Fibroblast of lung (primary cell): Measurements from ENCODE around the gene IL15RA. TPM values are rescaled to one million over a fixed set of nuclear protein-coding genes. Genes with fewer than 3 reads are reported as not detected.

Source experiments
- DNase-seq, 2 donors: peaks; one replicate each; pipeline versions ENCODE4 v3.0.0 to v3.0.0-alpha.2; 2010; ENCODE audit warnings: low read depth in 2 of 2
- H2AFZ ChIP-seq: 2 replicates; pipeline ENCODE4 v1.5.1; 2012; ENCODE audit warnings: low read length, control low read depth, inconsistent platforms
- H3K27ac ChIP-seq: 2 replicates; pipeline ENCODE4 v1.5.1; 2011; ENCODE audit warnings: low read length, control low read depth; ENCODE audit not compliant: insufficient read depth
- H3K27me3 ChIP-seq: 2 replicates; pipeline ENCODE4 v1.5.1; 2011; ENCODE audit warnings: mild to moderate bottlenecking, low read length; ENCODE audit not compliant: control insufficient read depth, insufficient read depth
- H3K36me3 ChIP-seq: 2 replicates; pipeline ENCODE4 v1.5.1; 2011; ENCODE audit warnings: low read length; ENCODE audit not compliant: control insufficient read depth, insufficient read depth
- H3K4me1 ChIP-seq: 2 replicates; pipeline ENCODE4 v1.5.1; 2011; ENCODE audit warnings: low read length; ENCODE audit not compliant: control insufficient read depth, insufficient read depth; ENCODE audit errors: extremely low read depth
- H3K4me2 ChIP-seq: 2 replicates; pipeline ENCODE4 v1.5.1; 2011; ENCODE audit warnings: low read length, control low read depth; ENCODE audit not compliant: insufficient read depth; ENCODE audit errors: extremely low read depth
- H3K4me3 ChIP-seq, 4 experiments: fragments of 200-600 bp in 1 of 4; sonication (generic) in 1 of 4; replicated peaks in 1 of 4; 2 replicates each; pipeline ENCODE4 v1.5.1; 2011 to 2016; ENCODE audit warnings: low read length in 4 of 4, low read depth in 3 of 4, mild to moderate bottlenecking in 3 of 4, control low read depth in 2 of 4, inconsistent platforms in 1 of 4, mixed read lengths in 1 of 4; ENCODE audit not compliant: insufficient read depth in 1 of 4; ENCODE audit errors: control extremely low read depth in 1 of 4
- H3K79me2 ChIP-seq: 2 replicates; pipeline ENCODE4 v1.5.1; 2012; ENCODE audit warnings: mild to moderate bottlenecking, low read length, inconsistent platforms; ENCODE audit not compliant: control insufficient read depth, insufficient read depth
- H3K9ac ChIP-seq: 2 replicates; pipeline ENCODE4 v1.5.1; 2011; ENCODE audit warnings: mild to moderate bottlenecking, low read length, control low read depth; ENCODE audit not compliant: insufficient read depth
- H3K9me3 ChIP-seq: 2 replicates; pipeline ENCODE4 v1.5.1; 2012; ENCODE audit warnings: low read depth, low read length; ENCODE audit not compliant: control insufficient read depth, insufficient read depth
- H4K20me1 ChIP-seq: 2 replicates; pipeline ENCODE4 v1.5.1; 2011; ENCODE audit warnings: low read length; ENCODE audit not compliant: control insufficient read depth, insufficient read depth; ENCODE audit errors: extremely low read depth
- EZH2 ChIP-seq: IDR thresholded peaks from 2 replicates; pipeline ENCODE4 v1.5.1; 2012; ENCODE audit warnings: low read length, control low read depth, mild to moderate bottlenecking; ENCODE audit errors: missing control alignments
- polyA plus RNA-seq, 2 donors: library from polyadenylated mRNA; depleted of rRNA in 1 of 2; stranded (reverse) in 1 of 2; unstranded in 1 of 2; fragments of >200 nt; gene quantifications; 2 replicates each; pipeline ENCODE4 v1.2.1, GENCODE V29; 2011 to 2012; ENCODE audit warnings: missing spikeins in 1 of 2
- total RNA-seq: library from RNA; depleted of rRNA; stranded (reverse); fragments of >200 nt; gene quantifications from 2 replicates; pipeline ENCODE4 v1.2.1, GENCODE V29; 2014
- TF ChIP-seq, protein P1 (sequence below), 2 donors: IDR thresholded peaks in 1 of 2; conservative IDR thresholded peaks in 1 of 2; 1 replicate in 1 of 2; 2 replicates in 1 of 2; pipeline ENCODE4 v1.5.1; 2011 to 2012; ENCODE audit warnings: low read length in 2 of 2, control low read depth in 1 of 2, inconsistent platforms in 1 of 2, low read depth in 1 of 2, mild to moderate bottlenecking in 1 of 2

The IL15RA gene
- total and polyA plus RNA-seq, 2 donors (not counting 1 experiment from before 2014, with no cell fraction given): 5.9 to 13.7 TPM

- Histone ChIP-seq H4K20me1 (no peaks in the 10 kb centered on the region), H2AFZ (no peak overlapping the region), H3K4me3 (no peak overlapping the region), H3K27ac (no peak overlapping the region), H3K4me1 (no peaks in the 10 kb centered on the region), H3K79me2 (no peaks in the 10 kb centered on the region), H3K27me3 (no peaks in the 10 kb centered on the region), H3K9ac (no peak overlapping the region), H3K9me3 (no peaks in the 10 kb centered on the region), H3K4me2 (no peak overlapping the region), H3K36me3 (no peaks in the 10 kb centered on the region)
- no peak for TF ChIP-seq EZH2
- TF ChIP-seq, protein P1, sequence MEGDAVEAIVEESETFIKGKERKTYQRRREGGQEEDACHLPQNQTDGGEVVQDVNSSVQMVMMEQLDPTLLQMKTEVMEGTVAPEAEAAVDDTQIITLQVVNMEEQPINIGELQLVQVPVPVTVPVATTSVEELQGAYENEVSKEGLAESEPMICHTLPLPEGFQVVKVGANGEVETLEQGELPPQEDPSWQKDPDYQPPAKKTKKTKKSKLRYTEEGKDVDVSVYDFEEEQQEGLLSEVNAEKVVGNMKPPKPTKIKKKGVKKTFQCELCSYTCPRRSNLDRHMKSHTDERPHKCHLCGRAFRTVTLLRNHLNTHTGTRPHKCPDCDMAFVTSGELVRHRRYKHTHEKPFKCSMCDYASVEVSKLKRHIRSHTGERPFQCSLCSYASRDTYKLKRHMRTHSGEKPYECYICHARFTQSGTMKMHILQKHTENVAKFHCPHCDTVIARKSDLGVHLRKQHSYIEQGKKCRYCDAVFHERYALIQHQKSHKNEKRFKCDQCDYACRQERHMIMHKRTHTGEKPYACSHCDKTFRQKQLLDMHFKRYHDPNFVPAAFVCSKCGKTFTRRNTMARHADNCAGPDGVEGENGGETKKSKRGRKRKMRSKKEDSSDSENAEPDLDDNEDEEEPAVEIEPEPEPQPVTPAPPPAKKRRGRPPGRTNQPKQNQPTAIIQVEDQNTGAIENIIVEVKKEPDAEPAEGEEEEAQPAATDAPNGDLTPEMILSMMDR (conservative IDR thresholded peaks at IDR 0.05 in 1 of 2, IDR thresholded peaks at IDR 0.05 in 1 of 2; ENCODE audit: low read depth in 1 of 2, low read length in 2 of 2): no peak
- no peak for DNase-seq
Measured at GRCh38 chr10:5965266-5965665, 12.1 kb downstream of the IL15RA start.

DNA sequence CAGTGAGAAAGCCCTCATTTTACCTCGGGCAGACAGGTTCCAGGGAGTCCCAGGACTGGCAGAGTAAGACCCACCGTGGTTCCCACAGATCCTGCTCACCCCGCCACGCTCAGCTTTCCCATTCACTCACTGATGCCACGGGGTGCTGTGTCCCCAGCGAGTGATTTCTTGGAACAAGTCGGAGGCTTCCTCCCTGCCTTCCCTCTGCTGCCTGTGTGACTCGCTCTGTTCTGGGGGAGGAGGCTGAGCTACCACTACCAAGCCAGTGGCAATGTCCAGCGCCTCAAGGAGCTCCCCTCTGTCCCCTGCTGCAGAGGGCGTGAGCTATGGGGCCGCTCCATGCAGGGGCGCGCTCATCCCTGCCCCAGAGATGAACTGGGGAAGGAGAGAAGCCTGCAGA is 12.6 kb downstream of the IL15RA start:
- no peak overlapping the region for H3K9ac ChIP-seq
- no peak overlapping the region for H3K27ac ChIP-seq
- no peak overlapping the region for H2AFZ ChIP-seq

DNA sequence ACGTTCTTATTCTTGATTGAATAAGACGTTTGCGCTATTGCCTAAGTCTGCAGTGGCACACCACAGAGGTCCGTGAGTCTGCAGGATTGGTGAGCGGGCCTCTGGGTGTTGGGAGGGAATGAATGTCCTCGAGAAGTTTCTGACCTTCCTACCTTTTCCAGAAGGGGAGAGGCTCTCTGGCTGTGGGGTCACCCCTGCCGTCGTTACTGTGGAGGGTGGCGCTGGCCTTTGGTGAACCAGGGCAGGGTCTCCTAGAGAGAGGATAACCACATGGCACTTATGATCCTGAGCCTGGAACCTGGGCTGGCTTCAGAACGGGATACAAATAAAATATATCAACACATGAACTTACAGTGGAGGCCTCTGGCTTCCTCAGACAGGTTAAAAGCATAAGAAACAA is 13.8 kb downstream of the IL15RA start:
- no peaks in the 10 kb centered on the region for H3K4me1 ChIP-seq
- no peak overlapping the region for H3K9ac ChIP-seq
- H4K20me1 ChIP-seq: no peaks in the 10 kb centered on the region
- DNase-seq: no peak
- no peak overlapping the region for H3K4me3 ChIP-seq
- H3K4me2 ChIP-seq: no peak overlapping the region
- TF ChIP-seq, protein P1 (conservative IDR thresholded peaks at IDR 0.05 in 1 of 2, IDR thresholded peaks at IDR 0.05 in 1 of 2; ENCODE audit: low read depth in 1 of 2, low read length in 2 of 2): no peak
- TF ChIP-seq EZH2: no peak
- no peak overlapping the region for H2AFZ ChIP-seq
- no peaks in the 10 kb centered on the region for H3K9me3 ChIP-seq
- H3K79me2 ChIP-seq: no peaks in the 10 kb centered on the region
- no peaks in the 10 kb centered on the region for H3K27me3 ChIP-seq
- no peak overlapping the region for H3K27ac ChIP-seq
- H3K36me3 ChIP-seq: no peaks in the 10 kb centered on the region

More for the DNA sequence above, 12.6 kb downstream of the IL15RA start:
- TF ChIP-seq, protein P1 (conservative IDR thresholded peaks at IDR 0.05 in 1 of 2, IDR thresholded peaks at IDR 0.05 in 1 of 2; ENCODE audit: low read depth in 1 of 2, low read length in 2 of 2): no peak
- no peak for TF ChIP-seq EZH2
- Histone ChIP-seq H3K4me3 (no peak overlapping the region), H3K4me2 (no peak overlapping the region), H4K20me1 (no peaks in the 10 kb centered on the region), H3K36me3 (no peaks in the 10 kb centered on the region), H3K9me3 (no peaks in the 10 kb centered on the region), H3K27me3 (no peaks in the 10 kb centered on the region), H3K79me2 (no peaks in the 10 kb centered on the region), H3K4me1 (no peaks in the 10 kb centered on the region)
- no peak for DNase-seq
